SK-N-SH treated with all-trans-retinoic acid at 6 μM for 48 hours (cell line): Measurements from ENCODE around the gene ST14.
A peak's percentile ranks its signal among the peaks of the same experiment; 100 is the strongest.

Experiments
- ATAC-seq: fragments of 200-7000 bp; cut with Tn5 transposase; 3 replicates; pipeline ENCODE4 v1.9.1; 2020; ENCODE audit warnings: mild to moderate bottlenecking, moderate library complexity
- ARNTL ChIP-seq: fragments of 450-650 bp; formaldehyde crosslinking; IDR thresholded peaks from 2 replicates; pipeline ENCODE4 v1.5.0; 2020; ENCODE audit warnings: low read depth, mild to moderate bottlenecking, moderate library complexity, borderline replicate concordance
- BACH2 ChIP-seq: fragments of 250-450 bp; sonication (Bioruptor Pico); IDR thresholded peaks from 2 replicates; pipeline ENCODE4 v1.9.0; 2021; ENCODE audit warnings: mild to moderate bottlenecking, borderline replicate concordance
- CREB5 ChIP-seq: fragments of 250-450 bp; sonication (Bioruptor Pico); IDR thresholded peaks from 2 replicates; pipeline ENCODE4 v1.5.1; 2020; ENCODE audit warnings: low read depth, mild to moderate bottlenecking, moderate library complexity
- CSDC2 ChIP-seq: fragments of 250-450 bp; sonication (Bioruptor Pico); IDR thresholded peaks from 2 replicates; pipeline ENCODE4 v1.5.0; 2020; ENCODE audit warnings: mild to moderate bottlenecking, moderate library complexity
- CSRNP3 ChIP-seq: fragments of 250-450 bp; sonication (Bioruptor Pico); IDR thresholded peaks from 2 replicates; pipeline ENCODE4 v1.5.1; 2021; ENCODE audit warnings: mild to moderate bottlenecking, moderate library complexity
- ESRRG ChIP-seq: fragments of 250-450 bp; sonication (Bioruptor Pico); IDR thresholded peaks from 2 replicates; pipeline ENCODE4 v1.6.1; 2021; ENCODE audit warnings: mild to moderate bottlenecking
- GLIS3 ChIP-seq: fragments of 250-450 bp; sonication (Bioruptor Pico); IDR thresholded peaks from 2 replicates; pipeline ENCODE4 v1.5.0; 2020; ENCODE audit warnings: mild to moderate bottlenecking, moderate library complexity
- ISL1 ChIP-seq: fragments of 250-450 bp; sonication (Bioruptor Pico); IDR thresholded peaks from 2 replicates; pipeline ENCODE4 v2.1.2; 2022; ENCODE audit warnings: mild to moderate bottlenecking, moderate library complexity
- OSR1 ChIP-seq: fragments of 250-450 bp; sonication (Bioruptor Pico); IDR thresholded peaks from 2 replicates; pipeline ENCODE4 v1.8.0; 2022; ENCODE audit warnings: moderate library complexity, mild to moderate bottlenecking, inconsistent platforms
- POU6F1 ChIP-seq: fragments of 250-450 bp; sonication (Bioruptor Pico); IDR thresholded peaks from 2 replicates; pipeline ENCODE4 v1.8.0; 2021; ENCODE audit warnings: low read depth, mild to moderate bottlenecking, moderate library complexity, borderline replicate concordance
- PPARA ChIP-seq: fragments of 250-450 bp; sonication (Bioruptor Pico); IDR thresholded peaks from 2 replicates; pipeline ENCODE4 v1.5.0; 2020; ENCODE audit warnings: mild to moderate bottlenecking, borderline replicate concordance
- RARB ChIP-seq: fragments of 250-450 bp; sonication (Bioruptor Pico); IDR thresholded peaks from 2 replicates; pipeline ENCODE4 v1.8.0; 2021; ENCODE audit warnings: mild to moderate bottlenecking, moderate library complexity
- SNAI2 ChIP-seq: fragments of 250-450 bp; sonication (Bioruptor Pico); IDR thresholded peaks from 2 replicates; pipeline ENCODE4 v1.5.0; 2020; ENCODE audit warnings: mild to moderate bottlenecking, moderate library complexity
- TOX ChIP-seq: fragments of 250-450 bp; sonication (Bioruptor Pico); IDR thresholded peaks from 2 replicates; pipeline ENCODE4 v1.8.0; 2021; ENCODE audit warnings: mild to moderate bottlenecking, moderate library complexity, borderline replicate concordance
- TSHZ2 ChIP-seq: fragments of 250-450 bp; sonication (Bioruptor Pico); IDR thresholded peaks from 2 replicates; pipeline ENCODE4 v1.5.0; 2020; ENCODE audit warnings: mild to moderate bottlenecking, moderate library complexity
- ZC3H10 ChIP-seq: fragments of 250-450 bp; sonication (Bioruptor Pico); IDR thresholded peaks from 2 replicates; pipeline ENCODE4 v1.5.1; 2021; ENCODE audit warnings: mild to moderate bottlenecking, moderate library complexity
- ZFP3 ChIP-seq: fragments of 250-450 bp; sonication (Bioruptor Pico); IDR thresholded peaks from 2 replicates; pipeline ENCODE4 v1.5.0; 2020; ENCODE audit warnings: mild to moderate bottlenecking, moderate library complexity
- ZFP30 ChIP-seq: fragments of 450-650 bp; formaldehyde crosslinking; IDR thresholded peaks from 2 replicates; pipeline ENCODE4 v1.5.0; 2022; ENCODE audit warnings: mild to moderate bottlenecking, moderate library complexity
- ZNF565 ChIP-seq: fragments of 450-650 bp; formaldehyde crosslinking; conservative IDR thresholded peaks from 2 replicates; pipeline ENCODE4 v1.5.0; 2020; ENCODE audit warnings: low read depth, mild to moderate bottlenecking, moderate library complexity
- ZNF70 ChIP-seq: fragments of 450-650 bp; formaldehyde crosslinking; IDR thresholded peaks from 2 replicates; pipeline ENCODE4 v1.5.0; 2020; ENCODE audit warnings: mild to moderate bottlenecking, moderate library complexity
- ZNF8 ChIP-seq: fragments of 450-650 bp; formaldehyde crosslinking; IDR thresholded peaks from 2 replicates; pipeline ENCODE4 v1.5.0; 2020; ENCODE audit warnings: mild to moderate bottlenecking, moderate library complexity

The ST14 gene

GRCh38 chr11:130150790-130151189 is 8.8 kb upstream of the ST14 start:
- ATAC-seq: no peak
- no peak for TF ChIP-seq ZNF8
- no peak for TF ChIP-seq TOX
- TF ChIP-seq CSDC2 (CRISPR knock-in tag): no peak
- no peak for TF ChIP-seq POU6F1
- TF ChIP-seq ZFP30 (CRISPR knock-in tag): no peak
- no peak for TF ChIP-seq ARNTL (CRISPR knock-in tag)
- no peak for TF ChIP-seq GLIS3 (CRISPR knock-in tag)
- TF ChIP-seq ZNF70 (CRISPR knock-in tag): no peak
- TF ChIP-seq RARB: no peak
- TF ChIP-seq ZC3H10: no peak
- TF ChIP-seq SNAI2: no peak
- TF ChIP-seq ISL1 (CRISPR knock-in tag): no peak
- no peak for TF ChIP-seq CREB5 (CRISPR knock-in tag)
- no peak for TF ChIP-seq ZNF565
- TF ChIP-seq BACH2 (CRISPR knock-in tag): no peak
- no peak for TF ChIP-seq OSR1 (CRISPR knock-in tag)
- TF ChIP-seq ZFP3 (CRISPR knock-in tag): no peak
- TF ChIP-seq PPARA (CRISPR knock-in tag): no peak

GRCh38 chr11:130151196-130151595 is 8.4 kb upstream of the ST14 start:
- ATAC-seq: no peak

GRCh38 chr11:130156108-130157022 is 3.2 kb upstream of the ST14 start:
- peak; percentile 40 for ATAC-seq
- TF ChIP-seq CREB5 (CRISPR knock-in tag) (no peak), ZNF8 (no peak), CSRNP3 (no peak), SNAI2 (no peak)

More at GRCh38 chr11:130151196-130151595, 8.4 kb upstream of the ST14 start:
- TF ChIP-seq TSHZ2 (CRISPR knock-in tag): no peak
- no peak for TF ChIP-seq ZNF565
- no peak for TF ChIP-seq ISL1 (CRISPR knock-in tag)
- no peak for TF ChIP-seq RARB
- no peak for TF ChIP-seq ZNF8

- ATAC-seq: peak; percentile 74
- TF ChIP-seq GLIS3 (CRISPR knock-in tag) (no peak), OSR1 (CRISPR knock-in tag) (no peak), POU6F1 (no peak), SNAI2 (no peak), ZFP30 (CRISPR knock-in tag) (no peak), ISL1 (CRISPR knock-in tag) (no peak), ESRRG (CRISPR knock-in tag) (no peak), RARB (no peak), BACH2 (CRISPR knock-in tag) (no peak), ZC3H10 (no peak), TSHZ2 (CRISPR knock-in tag) (no peak)
Observed at GRCh38 chr11:130157101-130157500, 2.5 kb upstream of the ST14 start.
